Measurements from ENCODE around the gene VSTM4. TPM values are rescaled to one million over a fixed set of nuclear protein-coding genes. Genes with fewer than 3 reads are reported as not detected.

VSTM4 gene
- total and polyA plus RNA-seq, 2 of the 4 experiments (the other 2 are of a cell fraction), result 2.4 to 2.9 TPM

GRCh38 chr10:49117376-49118070, 2.2 kb upstream of the VSTM4 start:
- no peak overlapping the region for H3K23ac ChIP-seq (ENCODE audit: low read depth, low read length)
- H4K5ac ChIP-seq (ENCODE audit: low read depth, low read length), result no peak overlapping the region
- no peaks in the 10 kb centered on the region for H3K36me3 ChIP-seq (ENCODE audit: control insufficient read depth, insufficient read depth, low read length)
- H2BK5ac ChIP-seq (ENCODE audit: low read depth, low read length, poor library complexity, severe bottlenecking), result no peak overlapping the region
- no peak overlapping the region for H3K4me2 ChIP-seq (ENCODE audit: low read depth, low read length)
- H3K27ac ChIP-seq (ENCODE audit: insufficient read depth, low read length), result no peak overlapping the region
- H2AK9ac ChIP-seq (replicated peaks; ENCODE audit: low read depth, low read length, poor library complexity), result no peak overlapping the region
- peaks cover 2% of the 10 kb centered on the region for H3K27me3 ChIP-seq (ENCODE audit: control insufficient read depth, insufficient read depth, low read length)
- intact Hi-C loops (cut with micrococcal nuclease) (loop anchor here (10.0 kb wide), 1 partner anchor 177 kb away; the partner anchor contains the start of gene C10orf71), in situ Hi-C loops (cut with MboI; ENCODE audit: low sequenced_read_pairs) (no loop called here), dilution Hi-C loops (cut with HindIII; ENCODE audit: low sequenced_read_pairs, unreplicated experiment) (no loop called here)
- DNase-seq, result no peak
- ATAC-seq (ENCODE audit: low read depth), result no peak
- H3K9me1 ChIP-seq (ENCODE audit: insufficient read depth, low read length), result peaks cover 4% of the 10 kb centered on the region; the same call in 1 of the 2 replicates
- no peak overlapping the region for H2BK120ac ChIP-seq (ENCODE audit: low read depth, low read length)
- no peak overlapping the region for H4K8ac ChIP-seq (ENCODE audit: low read depth in 2 of 2, low read length in 2 of 2)
- H3K18ac ChIP-seq (ENCODE audit: low read depth, low read length), result no peak overlapping the region
- H3K56ac ChIP-seq (ENCODE audit: extremely low read depth, insufficient read depth, low read length), result no peak overlapping the region
- no peaks in the 10 kb centered on the region for H3K9me3 ChIP-seq (ENCODE audit: control insufficient read depth, insufficient read depth, low read length)
- H2AFZ ChIP-seq (replicated peaks; ENCODE audit: low read length, poor library complexity), result no peak overlapping the region
- ChIA-PET POLR2A (ENCODE audit: unreplicated experiment) (no interaction called here), CTCF (interaction anchor here (0.7 to 0.8 kb wide), 2 partner anchors 11 to 70 kb away, joined by 3 read pairs; no protein-coding TSS in a partner anchor)
- H4K20me1 ChIP-seq (ENCODE audit: insufficient read depth, low read length), result peaks cover 6% of the 10 kb centered on the region; the same call in 1 of the 2 replicates
- H3K4me1 ChIP-seq (ENCODE audit: control insufficient read depth, insufficient read depth, low read length), result peaks cover 8% of the 10 kb centered on the region; the same call in 1 of the 2 replicates
- H2AK5ac ChIP-seq (ENCODE audit: low read depth, low read length), result no peak overlapping the region
- no CpG with 5 or more reads among the region's 4 CpGs for WGBS, 2 experiments (ENCODE audit: extremely low coverage in 2 of 2, insufficient read length in 1 of 2)
- no peak overlapping the region for H2BK20ac ChIP-seq (ENCODE audit: low read depth, low read length)
- no TSS peak for BruUV-seq (replicated peaks)
- H3K79me1 ChIP-seq (ENCODE audit: low read depth in 1 of 2, low read length in 2 of 2), result peaks cover 0 to 22% of the 10 kb centered on the region in 2 experiments; a peak in 3 of 4 replicates
- no peak overlapping the region for H3K4me3 ChIP-seq (ENCODE audit: insufficient read depth, low read depth, low read length)
- H3K9ac ChIP-seq (ENCODE audit: low read depth, low read length), result no peak overlapping the region
- no peak overlapping the region for H4K91ac ChIP-seq (ENCODE audit: insufficient read depth, low read depth, low read length)
- H3K4ac ChIP-seq (ENCODE audit: low read depth, low read length), result no peak overlapping the region
- no peak overlapping the region for H3K14ac ChIP-seq (replicated peaks; ENCODE audit: low read depth, low read length)
- H2BK15ac ChIP-seq (ENCODE audit: low read depth, low read length), result no peak overlapping the region
- TF ChIP-seq RAD21 (IDR thresholded peaks at IDR 0.05; ENCODE audit: low read length), result no peak
- TF ChIP-seq MAZ (IDR thresholded peaks at IDR 0.05; ENCODE audit: borderline replicate concordance, low read depth, low read length), result no peak
- TF ChIP-seq CHD1 (IDR thresholded peaks at IDR 0.05; ENCODE audit: low read depth, low read length), result no peak
- TF ChIP-seq FOS (IDR thresholded peaks at IDR 0.05; ENCODE audit: low read depth, low read length), result no peak
- TF ChIP-seq USF2 (IDR thresholded peaks at IDR 0.05; ENCODE audit: low read depth, low read length), result no peak
- TF ChIP-seq MAFK (IDR thresholded peaks at IDR 0.05; ENCODE audit: low read depth, low read length), result no peak
- TF ChIP-seq POLR2A (IDR thresholded peaks at IDR 0.05; ENCODE audit: low read depth, low read length), result no peak
- TF ChIP-seq MXI1 (IDR thresholded peaks at IDR 0.05; ENCODE audit: borderline replicate concordance, low read depth, low read length), result no peak
- TF ChIP-seq BHLHE40 (IDR thresholded peaks at IDR 0.05; ENCODE audit: low read depth, low read length), result no peak
- TF ChIP-seq NFE2L2 (IDR thresholded peaks at IDR 0.05; ENCODE audit: low read depth, low read length), result no peak
- no peak for TF ChIP-seq CTCF (conservative IDR thresholded peaks at IDR 0.05; ENCODE audit: low read depth, low read length)
- TF ChIP-seq SMC3 (IDR thresholded peaks at IDR 0.05; ENCODE audit: low read depth, low read length), result no peak
- TF ChIP-seq RFX5 (IDR thresholded peaks at IDR 0.05; ENCODE audit: low read depth, low read length), result no peak
- no peak for TF ChIP-seq RCOR1 (IDR thresholded peaks at IDR 0.05; ENCODE audit: insufficient replicate concordance, low read length)
- no peak for TF ChIP-seq CEBPB (IDR thresholded peaks at IDR 0.05; ENCODE audit: low read depth, low read length)
